GM11168 (cell line): ENCODE measurements around the gene IRS1.
"Not testable (repeated sequence)": the region's sequence is repeated elsewhere in the genome, so short reads cannot be mapped to it uniquely, and the experiment has no call there.

Source experiments
- in situ Hi-C: fragments of 300-500 bp; cut with MboI; formaldehyde crosslinking; loops from one replicate; pipeline ENCODE4 v1.12.0; 2022; ENCODE audit warnings: low sequenced_read_pairs; ENCODE audit not compliant: unreplicated experiment

Gene IRS1

GRCh38 chr2:226799211-226799975 lies at the start of gene IRS1:
TSS of gene IRS1 (minus strand) at chr2:226799820. CDS start at chr2:226798738, 1,082 bp downstream.
- in situ Hi-C loops, result no loop called here

GRCh38 chr2:226849349-226849748 lies 49.7 kb upstream of the IRS1 start:
- in situ Hi-C loops, result no loop called here

- in situ Hi-C loops, result no loop called here
These were observed 47.9 kb upstream of the IRS1 start for GRCh38 chr2:226847511-226847910.

- in situ Hi-C loops, result no loop called here
These were observed 47.5 kb upstream of the IRS1 start for GRCh38 chr2:226847090-226847489.

GRCh38 chr2:226845386-226846116 lies 45.9 kb upstream of the IRS1 start:
- in situ Hi-C loops, result no loop called here

- in situ Hi-C loops, result not testable (repeated sequence)
These were observed 43.4 kb upstream of the IRS1 start for GRCh38 chr2:226843001-226843400.

- in situ Hi-C loops, result loop anchor here (10.0 kb wide), 1 partner anchor 135 kb away; no protein-coding TSS in a partner anchor
These were observed 40.3 kb upstream of the IRS1 start for GRCh38 chr2:226839951-226840350.

GRCh38 chr2:226839161-226839560 lies 39.5 kb upstream of the IRS1 start:
- in situ Hi-C loops, result loop anchor here (10.0 kb wide), 1 partner anchor 136 kb away; no protein-coding TSS in a partner anchor

GRCh38 chr2:226838722-226839121 lies 39.1 kb upstream of the IRS1 start:
- in situ Hi-C loops, result loop anchor here (10.0 kb wide), 1 partner anchor 136 kb away; no protein-coding TSS in a partner anchor

- in situ Hi-C loops, result loop anchor here (10.0 kb wide), 1 partner anchor 137 kb away; no protein-coding TSS in a partner anchor
These were observed 38.4 kb upstream of the IRS1 start for GRCh38 chr2:226837787-226838603.

GRCh38 chr2:226837334-226837733 lies 37.7 kb upstream of the IRS1 start:
- in situ Hi-C loops, result loop anchor here (10.0 kb wide), 1 partner anchor 137 kb away; no protein-coding TSS in a partner anchor

- in situ Hi-C loops, result loop anchor here (10.0 kb wide), 1 partner anchor 138 kb away; no protein-coding TSS in a partner anchor
These were observed 36.9 kb upstream of the IRS1 start for GRCh38 chr2:226836548-226836885.

GRCh38 chr2:226835796-226836547 lies 36.4 kb upstream of the IRS1 start, which contains the start of gene RHBDD1:
TSS of gene RHBDD1 (plus strand) at chr2:226836054. CDS start at chr2:226864694, 28,640 bp downstream.
- in situ Hi-C loops, result loop anchor here (10.0 kb wide), 1 partner anchor 139 kb away; no protein-coding TSS in a partner anchor

GRCh38 chr2:226835420-226835795 lies 35.8 kb upstream of the IRS1 start:
- in situ Hi-C loops, result loop anchor here (10.0 kb wide), 1 partner anchor 139 kb away; no protein-coding TSS in a partner anchor

GRCh38 chr2:226834880-226835279 lies 35.3 kb upstream of the IRS1 start:
- in situ Hi-C loops, result loop anchor here (10.0 kb wide), 1 partner anchor 140 kb away; no protein-coding TSS in a partner anchor

- in situ Hi-C loops, result loop anchor here (10.0 kb wide), 1 partner anchor 143 kb away; no protein-coding TSS in a partner anchor
These were observed 32.4 kb upstream of the IRS1 start for GRCh38 chr2:226832061-226832460.

GRCh38 chr2:226831266-226831665 lies 31.6 kb upstream of the IRS1 start:
- in situ Hi-C loops, result loop anchor here (10.0 kb wide), 1 partner anchor 144 kb away; no protein-coding TSS in a partner anchor

- in situ Hi-C loops, result loop anchor here (10.0 kb wide), 1 partner anchor 145 kb away; no protein-coding TSS in a partner anchor
These were observed 30.4 kb upstream of the IRS1 start for GRCh38 chr2:226829721-226830631.
